ENCODE measurements around the gene ICAM4. TPM values are rescaled to one million over a fixed set of nuclear protein-coding genes. Genes with fewer than 3 reads are reported as not detected.

Gene ICAM4
- polyA plus RNA-seq, 1 of the 3 experiments (the other 2 are of a cell fraction) = 0.05 TPM

- no peaks in the 10 kb centered on the region for H4K20me1 ChIP-seq (ENCODE audit: insufficient read depth)
- H3K27me3 ChIP-seq (ENCODE audit: insufficient read depth) = no peaks in the 10 kb centered on the region; the same call in 1 of the 2 replicates
- TF ChIP-seq MAX (IDR thresholded peaks at IDR 0.05; ENCODE audit: low read depth) = no peak
- no peaks in the 10 kb centered on the region for H3K36me3 ChIP-seq (replicated peaks in 1 of 2; ENCODE audit: control insufficient read depth in 1 of 2, insufficient read depth in 2 of 2, low read length in 1 of 2)
- H3K9me3 ChIP-seq = no peaks in the 10 kb centered on the region
- POLR2A ChIA-PET = interaction anchor here (1.1 kb wide), 1 partner anchor 9 kb away, joined by 3 read pairs; no protein-coding TSS in a partner anchor
- H3K4me2 ChIP-seq = peak overlapping the region; percentile 98
- peaks cover 3% of the 10 kb centered on the region for H3F3A ChIP-seq (replicated peaks; ENCODE audit: insufficient read depth)
- DNase-seq = peak; percentile 92
- CTCF ChIA-PET = interaction anchor here (1.0 to 2.9 kb wide), 8 partner anchors 22 to 153 kb away, joined by 3 to 21 read pairs (median 5); partner anchors contain the start of gene ICAM1
- H3K27ac ChIP-seq (ENCODE audit: low read depth in 2 of 2, low read length in 1 of 2) = no peak overlapping the region
- WGBS (ENCODE audit: low lambda C conversion rate) = 1% methylated on average over 11 of the region's 45 CpGs
- H3K9ac ChIP-seq = no peak overlapping the region
- H3K9me2 ChIP-seq = no peaks in the 10 kb centered on the region
- peaks cover 0 to 39% of the 10 kb centered on the region in 2 experiments; a peak in 1 of 4 replicates for H3K4me1 ChIP-seq (ENCODE audit: control insufficient read depth in 1 of 2, insufficient read depth in 2 of 2, low read depth in 1 of 2, low read length in 1 of 2)
- H3K79me2 ChIP-seq (ENCODE audit: insufficient read depth) = no peaks in the 10 kb centered on the region
- peak overlapping the region; percentile 61; the same call in 1 of the 2 replicates for H2AFZ ChIP-seq (ENCODE audit: low read depth)
- H3K4me3 ChIP-seq (ENCODE audit: low read depth in 2 of 2, low read length in 1 of 2) = peak overlapping the region; percentile 45 to 77
Observed at GRCh38 chr19:10292206-10292788, 5.5 kb downstream of the ICAM4 start.

- Histone ChIP-seq H3K36me3 (replicated peaks in 1 of 2; ENCODE audit: control insufficient read depth in 1 of 2, insufficient read depth in 2 of 2, low read length in 1 of 2) (no peaks in the 10 kb centered on the region), H3K9me3 (no peaks in the 10 kb centered on the region), H4K20me1 (ENCODE audit: insufficient read depth) (no peaks in the 10 kb centered on the region), H2AFZ (ENCODE audit: low read depth) (no peak overlapping the region), H3K27me3 (ENCODE audit: insufficient read depth) (no peaks in the 10 kb centered on the region; the same call in 1 of the 2 replicates), H3K9ac (no peak overlapping the region), H3K4me1 (ENCODE audit: control insufficient read depth in 1 of 2, insufficient read depth in 2 of 2, low read depth in 1 of 2, low read length in 1 of 2) (peaks cover 0 to 39% of the 10 kb centered on the region in 2 experiments; a peak in 1 of 4 replicates), H3F3A (replicated peaks; ENCODE audit: insufficient read depth) (peaks cover 3% of the 10 kb centered on the region), H3K9me2 (no peaks in the 10 kb centered on the region), H3K79me2 (ENCODE audit: insufficient read depth) (no peaks in the 10 kb centered on the region), H3K27ac (ENCODE audit: low read depth in 2 of 2, low read length in 1 of 2) (no peak overlapping the region), H3K4me2 (peak overlapping the region; percentile 98), H3K4me3 (ENCODE audit: low read depth in 2 of 2, low read length in 1 of 2) (peak overlapping the region; percentile 45 to 77; a peak in 3 of 4 replicates)
- 53% methylated on average over 28 of the region's 56 CpGs for WGBS (ENCODE audit: low lambda C conversion rate)
- TF ChIP-seq RAD21 (IDR thresholded peaks at IDR 0.05; ENCODE audit: low read length) (no peak), REST (IDR thresholded peaks at IDR 0.05; ENCODE audit: low read depth, low read length) (no peak), SMC3 (IDR thresholded peaks at IDR 0.05; ENCODE audit: low read depth, low read length) (no peak), EP300 (IDR thresholded peaks at IDR 0.05; ENCODE audit: borderline replicate concordance in 1 of 2, low read depth in 1 of 2, low read length in 1 of 2) (no peak), GABPA (IDR thresholded peaks at IDR 0.05; ENCODE audit: low read depth) (no peak), MXI1 (IDR thresholded peaks at IDR 0.05; ENCODE audit: low read depth, low read length) (no peak), GATA2 (CRISPR knock-in tag; IDR thresholded peaks at IDR 0.05) (no peak), RCOR1 (IDR thresholded peaks at IDR 0.05; ENCODE audit: low read length) (no peak), POLR2AphosphoS5 (IDR thresholded peaks at IDR 0.05; ENCODE audit: low read depth, low read length) (no peak), TAF1 (IDR thresholded peaks at IDR 0.05; ENCODE audit: borderline replicate concordance, low read depth, low read length) (no peak), JUND (IDR thresholded peaks at IDR 0.05) (no peak), YY1 (IDR thresholded peaks at IDR 0.05; ENCODE audit: low read depth) (no peak), MAX (IDR thresholded peaks at IDR 0.05; ENCODE audit: low read depth) (no peak)
- ChIA-PET POLR2A (interaction anchor here (0.7 kb wide), 1 partner anchor 67 kb away, joined by 3 read pairs; no protein-coding TSS in a partner anchor), CTCF (interaction anchor here (0.9 to 2.9 kb wide), 5 partner anchors 22 to 132 kb away, joined by 3 to 21 read pairs (median 6); partner anchors contain the start of gene ICAM1)
- no peak for DNase-seq
Observed at GRCh38 chr19:10292789-10293636, 6.3 kb downstream of the ICAM4 start.
